ENCODE results near the gene SDK1. TPM values are rescaled to one million over a fixed set of nuclear protein-coding genes. Genes with fewer than 3 reads are reported as not detected.

Gene SDK1
- total RNA-seq, 2 experiments from 2014 or later, result 0.03 to 0.05 TPM

GRCh38 chr7:4100148-4100547 is 799.1 kb downstream of the SDK1 start:
- POLR2A ChIA-PET, result no interaction called here
- no peak for DNase-seq
- Mint-ChIP-seq H3K27ac (no peak overlapping the region), H3K4me1 (ENCODE audit: low read depth) (peaks cover 27% of the 10 kb centered on the region), H3K27me3 (ENCODE audit: low read depth) (no peaks in the 10 kb centered on the region), H3K36me3 (ENCODE audit: low read depth) (no peaks in the 10 kb centered on the region), H3K9me3 (ENCODE audit: insufficient read depth) (no peaks in the 10 kb centered on the region), H3K4me3 (no peak overlapping the region)
- CTCF ChIA-PET, result no interaction called here
- no peak for ATAC-seq

- ChIA-PET CTCF (no interaction called here), POLR2A (no interaction called here)
- no peaks in the 10 kb centered on the region for H3K9me3 Mint-ChIP-seq (ENCODE audit: insufficient read depth)
- ATAC-seq (no peak), DNase-seq (no peak)
- H3K27me3 Mint-ChIP-seq (ENCODE audit: low read depth), result no peaks in the 10 kb centered on the region
- no peak overlapping the region for H3K4me3 Mint-ChIP-seq
- H3K27ac Mint-ChIP-seq, result no peak overlapping the region
- peaks cover 26% of the 10 kb centered on the region for H3K4me1 Mint-ChIP-seq (ENCODE audit: low read depth)
- H3K36me3 Mint-ChIP-seq (ENCODE audit: low read depth), result no peaks in the 10 kb centered on the region
Measured at GRCh38 chr7:4100691-4101090, 799.6 kb downstream of the SDK1 start.

GRCh38 chr7:4102231-4102841 is 801.3 kb downstream of the SDK1 start:
- no peak overlapping the region for H3K27ac Mint-ChIP-seq
- H3K27me3 Mint-ChIP-seq (ENCODE audit: low read depth), result no peaks in the 10 kb centered on the region
- H3K36me3 Mint-ChIP-seq (ENCODE audit: low read depth), result no peaks in the 10 kb centered on the region
- DNase-seq (no peak), ATAC-seq (no peak)
- POLR2A ChIA-PET, result no interaction called here
- CTCF ChIA-PET, result no interaction called here
- peaks cover 12% of the 10 kb centered on the region for H3K4me1 Mint-ChIP-seq (ENCODE audit: low read depth)
- H3K9me3 Mint-ChIP-seq (ENCODE audit: insufficient read depth), result no peaks in the 10 kb centered on the region
- H3K4me3 Mint-ChIP-seq, result no peak overlapping the region

- ChIA-PET POLR2A (no interaction called here), CTCF (interaction anchor here (0.6 kb wide), 1 partner anchor 17 kb away, joined by 3 read pairs; no protein-coding TSS in a partner anchor)
- Mint-ChIP-seq H3K36me3 (ENCODE audit: low read depth) (no peaks in the 10 kb centered on the region), H3K4me3 (no peak overlapping the region), H3K4me1 (ENCODE audit: low read depth) (peaks cover 2% of the 10 kb centered on the region), H3K27ac (no peak overlapping the region), H3K9me3 (ENCODE audit: insufficient read depth) (no peaks in the 10 kb centered on the region), H3K27me3 (ENCODE audit: low read depth) (no peaks in the 10 kb centered on the region)
- DNase-seq, result no peak
- ATAC-seq, result no peak
Measured at GRCh38 chr7:4103352-4104091, 802.5 kb downstream of the SDK1 start.

- no peak overlapping the region for H3K27ac Mint-ChIP-seq
- H3K9me3 Mint-ChIP-seq (ENCODE audit: insufficient read depth), result no peaks in the 10 kb centered on the region
- ATAC-seq, result no peak
- ChIA-PET CTCF (no interaction called here), POLR2A (no interaction called here)
- no peak for DNase-seq
- no peaks in the 10 kb centered on the region for H3K36me3 Mint-ChIP-seq (ENCODE audit: low read depth)
- H3K4me1 Mint-ChIP-seq (ENCODE audit: low read depth), result peaks cover 2% of the 10 kb centered on the region
- no peaks in the 10 kb centered on the region for H3K27me3 Mint-ChIP-seq (ENCODE audit: low read depth)
- no peak overlapping the region for H3K4me3 Mint-ChIP-seq
Measured at GRCh38 chr7:4107839-4108238, 806.8 kb downstream of the SDK1 start.

GRCh38 chr7:4108951-4109350 is 807.9 kb downstream of the SDK1 start:
- ChIA-PET CTCF (no interaction called here), POLR2A (no interaction called here)
- H3K27me3 Mint-ChIP-seq (ENCODE audit: low read depth), result no peaks in the 10 kb centered on the region
- no peak for DNase-seq
- H3K4me1 Mint-ChIP-seq (ENCODE audit: low read depth), result no peaks in the 10 kb centered on the region
- H3K4me3 Mint-ChIP-seq, result no peak overlapping the region
- H3K27ac Mint-ChIP-seq, result no peak overlapping the region
- no peaks in the 10 kb centered on the region for H3K36me3 Mint-ChIP-seq (ENCODE audit: low read depth)
- no peaks in the 10 kb centered on the region for H3K9me3 Mint-ChIP-seq (ENCODE audit: insufficient read depth)
- ATAC-seq, result no peak

GRCh38 chr7:4109481-4110110 is 808.5 kb downstream of the SDK1 start:
- ChIA-PET POLR2A (no interaction called here), CTCF (no interaction called here)
- Mint-ChIP-seq H3K27ac (no peak overlapping the region), H3K9me3 (ENCODE audit: insufficient read depth) (no peaks in the 10 kb centered on the region), H3K27me3 (ENCODE audit: low read depth) (no peaks in the 10 kb centered on the region), H3K4me1 (ENCODE audit: low read depth) (no peaks in the 10 kb centered on the region), H3K4me3 (no peak overlapping the region), H3K36me3 (ENCODE audit: low read depth) (no peaks in the 10 kb centered on the region)
- no peak for ATAC-seq
- DNase-seq, result no peak

GRCh38 chr7:4110438-4110837 is 809.4 kb downstream of the SDK1 start:
- no peaks in the 10 kb centered on the region for H3K4me1 Mint-ChIP-seq (ENCODE audit: low read depth)
- H3K27ac Mint-ChIP-seq, result no peak overlapping the region
- H3K36me3 Mint-ChIP-seq (ENCODE audit: low read depth), result no peaks in the 10 kb centered on the region
- POLR2A ChIA-PET, result no interaction called here
- CTCF ChIA-PET, result no interaction called here
- ATAC-seq (no peak), DNase-seq (no peak)
- no peak overlapping the region for H3K4me3 Mint-ChIP-seq
- H3K9me3 Mint-ChIP-seq (ENCODE audit: insufficient read depth), result no peaks in the 10 kb centered on the region
- H3K27me3 Mint-ChIP-seq (ENCODE audit: low read depth), result no peaks in the 10 kb centered on the region

GRCh38 chr7:4111166-4111565 is 810.1 kb downstream of the SDK1 start:
- no peaks in the 10 kb centered on the region for H3K36me3 Mint-ChIP-seq (ENCODE audit: low read depth)
- DNase-seq (no peak), ATAC-seq (no peak)
- H3K4me1 Mint-ChIP-seq (ENCODE audit: low read depth), result no peaks in the 10 kb centered on the region
- H3K4me3 Mint-ChIP-seq, result no peak overlapping the region
- H3K27ac Mint-ChIP-seq, result no peak overlapping the region
- CTCF ChIA-PET, result no interaction called here
- H3K27me3 Mint-ChIP-seq (ENCODE audit: low read depth), result no peaks in the 10 kb centered on the region
- H3K9me3 Mint-ChIP-seq (ENCODE audit: insufficient read depth), result no peaks in the 10 kb centered on the region
- POLR2A ChIA-PET, result no interaction called here

GRCh38 chr7:4113271-4113670 is 812.2 kb downstream of the SDK1 start:
- POLR2A ChIA-PET, result no interaction called here

GRCh38 chr7:4113976-4114375 is 812.9 kb downstream of the SDK1 start:
- no peak overlapping the region for H3K27ac Mint-ChIP-seq
- H3K4me1 Mint-ChIP-seq (ENCODE audit: low read depth), result no peaks in the 10 kb centered on the region
- ATAC-seq (no peak), DNase-seq (no peak)
- H3K4me3 Mint-ChIP-seq, result no peak overlapping the region
- H3K9me3 Mint-ChIP-seq (ENCODE audit: insufficient read depth), result peaks cover 10% of the 10 kb centered on the region
- no peaks in the 10 kb centered on the region for H3K36me3 Mint-ChIP-seq (ENCODE audit: low read depth)
- H3K27me3 Mint-ChIP-seq (ENCODE audit: low read depth), result peaks cover 2% of the 10 kb centered on the region
- POLR2A ChIA-PET, result no interaction called here
- CTCF ChIA-PET, result no interaction called here

More at GRCh38 chr7:4113271-4113670, 812.2 kb downstream of the SDK1 start:
- Mint-ChIP-seq H3K27me3 (ENCODE audit: low read depth) (no peaks in the 10 kb centered on the region), H3K4me3 (no peak overlapping the region), H3K36me3 (ENCODE audit: low read depth) (no peaks in the 10 kb centered on the region), H3K4me1 (ENCODE audit: low read depth) (no peaks in the 10 kb centered on the region), H3K27ac (no peak overlapping the region), H3K9me3 (ENCODE audit: insufficient read depth) (peaks cover 6% of the 10 kb centered on the region)
- DNase-seq, result no peak
- CTCF ChIA-PET, result no interaction called here
- ATAC-seq, result no peak

GRCh38 chr7:4115442-4115841 is 814.4 kb downstream of the SDK1 start:
- ChIA-PET POLR2A (no interaction called here), CTCF (no interaction called here)
- ATAC-seq (no peak), DNase-seq (no peak)
- Mint-ChIP-seq H3K36me3 (ENCODE audit: low read depth) (peaks cover 4% of the 10 kb centered on the region), H3K4me1 (ENCODE audit: low read depth) (no peaks in the 10 kb centered on the region), H3K27me3 (ENCODE audit: low read depth) (peaks cover 2% of the 10 kb centered on the region), H3K27ac (no peak overlapping the region), H3K9me3 (ENCODE audit: insufficient read depth) (peaks cover 20% of the 10 kb centered on the region), H3K4me3 (no peak overlapping the region)

Measured in activated CD8-positive, alpha-beta T cell treated with anti-CD3 and anti-CD28 coated beads, Interleukin-2, amount 10 ng/mL, durations not matched to agents 7 days and 5 days (primary cell).